ENCODE results near the gene LSR. TPM values are rescaled to one million over a fixed set of nuclear protein-coding genes. Genes with fewer than 3 reads are reported as not detected.

LSR gene
- total RNA-seq, 1 experiment from 2014 or later, result 152 TPM

DNA sequence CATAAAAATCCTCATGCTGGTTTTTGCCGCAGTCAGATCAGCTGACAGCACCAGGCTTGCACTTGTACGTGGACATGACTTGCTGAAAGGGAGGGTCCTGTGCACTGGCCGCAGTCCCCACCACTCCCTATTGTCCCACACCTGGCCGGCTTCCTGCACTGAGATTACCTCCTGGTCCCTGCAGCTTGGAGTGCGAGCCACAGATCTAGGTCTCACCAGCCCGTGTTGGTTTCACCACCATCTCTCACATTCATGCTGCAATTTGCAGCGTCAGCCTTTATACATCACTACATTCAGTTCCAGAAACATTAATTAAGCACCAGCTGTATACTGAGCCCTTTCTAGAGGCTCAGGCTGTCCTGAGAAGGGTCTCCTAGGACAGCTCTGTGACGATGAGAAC lies 65.2 kb downstream of the LSR start:
- Mint-ChIP-seq H3K36me3 (ENCODE audit: insufficient read depth in 1 of 3, low read depth in 3 of 3) (peaks cover 0 to 2% (median 0%) of the 10 kb centered on the region in 3 experiments; a peak in 1 of 7 replicates), H3K27ac (no peak overlapping the region), H3K27me3 (ENCODE audit: low read depth) (no peaks in the 10 kb centered on the region; the same call in 1 of the 2 replicates), H3K9me3 (no peaks in the 10 kb centered on the region), H3K4me1 (no peaks in the 10 kb centered on the region), H3K4me3 (no peak overlapping the region)
- no peak overlapping the region for H2BK12ac ChIP-seq (ENCODE audit: insufficient read length, low read depth, low read length)
- no CpG with 5 or more reads among the region's 8 CpGs for WGBS (ENCODE audit: extremely low coverage, insufficient read length, low lambda C conversion rate)
- H4K5ac ChIP-seq (ENCODE audit: insufficient read length, low read depth, low read length), result no peak overlapping the region
- H2AFZ ChIP-seq (ENCODE audit: low read length), result no peak overlapping the region
- H2BK120ac ChIP-seq (ENCODE audit: low read depth, low read length, poor library complexity, severe bottlenecking), result no peak overlapping the region
- no peak overlapping the region for H3K9ac ChIP-seq (ENCODE audit: extremely low read depth, insufficient read length, low read length)
- H3K56ac ChIP-seq (ENCODE audit: insufficient read length, low read depth, low read length), result no peak overlapping the region
- H3K79me2 ChIP-seq (ENCODE audit: insufficient read depth, low read length), result no peaks in the 10 kb centered on the region
- H3K4ac ChIP-seq (ENCODE audit: low read depth, low read length), result no peak overlapping the region
- H2AK5ac ChIP-seq (ENCODE audit: insufficient read length, low read length), result no peak overlapping the region
- H3K9me3 ChIP-seq (ENCODE audit: control insufficient read depth, low read depth, low read length), result no peaks in the 10 kb centered on the region
- H2BK15ac ChIP-seq (ENCODE audit: low read depth, low read length), result no peak overlapping the region
- H3K4me2 ChIP-seq (ENCODE audit: insufficient read depth, insufficient read length, low read length), result no peak overlapping the region
- no peak overlapping the region for H3K27ac ChIP-seq (ENCODE audit: insufficient read length, low read depth, low read length)
- H3K18ac ChIP-seq (ENCODE audit: insufficient read length, low read depth, low read length), result no peak overlapping the region
- no peak overlapping the region for H3K14ac ChIP-seq (ENCODE audit: insufficient read depth, low read length)
- DNase-seq, result no peak
- no peak overlapping the region for H2BK5ac ChIP-seq (ENCODE audit: insufficient read length, low read length)
- no peak overlapping the region for H3K23ac ChIP-seq (ENCODE audit: insufficient read length, low read depth, low read length)
- H4K91ac ChIP-seq (ENCODE audit: insufficient read length, low read depth, low read length), result no peak overlapping the region
- TF ChIP-seq, protein P1, sequence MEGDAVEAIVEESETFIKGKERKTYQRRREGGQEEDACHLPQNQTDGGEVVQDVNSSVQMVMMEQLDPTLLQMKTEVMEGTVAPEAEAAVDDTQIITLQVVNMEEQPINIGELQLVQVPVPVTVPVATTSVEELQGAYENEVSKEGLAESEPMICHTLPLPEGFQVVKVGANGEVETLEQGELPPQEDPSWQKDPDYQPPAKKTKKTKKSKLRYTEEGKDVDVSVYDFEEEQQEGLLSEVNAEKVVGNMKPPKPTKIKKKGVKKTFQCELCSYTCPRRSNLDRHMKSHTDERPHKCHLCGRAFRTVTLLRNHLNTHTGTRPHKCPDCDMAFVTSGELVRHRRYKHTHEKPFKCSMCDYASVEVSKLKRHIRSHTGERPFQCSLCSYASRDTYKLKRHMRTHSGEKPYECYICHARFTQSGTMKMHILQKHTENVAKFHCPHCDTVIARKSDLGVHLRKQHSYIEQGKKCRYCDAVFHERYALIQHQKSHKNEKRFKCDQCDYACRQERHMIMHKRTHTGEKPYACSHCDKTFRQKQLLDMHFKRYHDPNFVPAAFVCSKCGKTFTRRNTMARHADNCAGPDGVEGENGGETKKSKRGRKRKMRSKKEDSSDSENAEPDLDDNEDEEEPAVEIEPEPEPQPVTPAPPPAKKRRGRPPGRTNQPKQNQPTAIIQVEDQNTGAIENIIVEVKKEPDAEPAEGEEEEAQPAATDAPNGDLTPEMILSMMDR (conservative IDR thresholded peaks at IDR 0.05), result no peak
- H2BK20ac ChIP-seq (ENCODE audit: low read depth, low read length, poor library complexity, severe bottlenecking), result no peak overlapping the region
- no peaks in the 10 kb centered on the region for H4K20me1 ChIP-seq (ENCODE audit: control insufficient read depth, insufficient read depth, insufficient read length)
- no peaks in the 10 kb centered on the region for H3K23me2 ChIP-seq (ENCODE audit: insufficient read length, low read depth, low read length, poor library complexity, severe bottlenecking)
- H3K79me1 ChIP-seq (ENCODE audit: insufficient read depth, low read depth, low read length, poor library complexity, severe bottlenecking), result no peaks in the 10 kb centered on the region
- no peaks in the 10 kb centered on the region for H3K4me1 ChIP-seq (ENCODE audit: insufficient read depth, low read length)
- no peak overlapping the region for H3T11ph ChIP-seq (ENCODE audit: low read length)
- H3K27me3 ChIP-seq (ENCODE audit: insufficient read depth, low read length), result no peaks in the 10 kb centered on the region
- no peak overlapping the region for H4K8ac ChIP-seq (replicated peaks; ENCODE audit: insufficient read length, low read depth, low read length)
